Trophoblast cell (in vitro differentiated cells and primary cell): ENCODE measurements around the gene U2AF2.
A peak's percentile ranks its signal among the peaks of the same experiment; 100 is the strongest.

ENCODE experiments used
- DNase-seq, 2 donors: peaks; one replicate each; pipeline ENCODE4 v3.0.0-alpha.2; 2016
- H2AFZ ChIP-seq: 2 replicates; pipeline ENCODE4 v1.6.1; 2013; ENCODE audit warnings: low read length, moderate library complexity, mild to moderate bottlenecking; ENCODE audit not compliant: insufficient read depth, poor library complexity
- H2AK5ac ChIP-seq: 2 replicates; pipeline ENCODE4 v1.6.1; 2013; ENCODE audit warnings: mild to moderate bottlenecking, low read length
- H2BK120ac ChIP-seq: 2 replicates; pipeline ENCODE4 v1.6.1; 2013; ENCODE audit warnings: low read length, mild to moderate bottlenecking, moderate library complexity; ENCODE audit not compliant: insufficient read depth, poor library complexity
- H2BK12ac ChIP-seq: 2 replicates; pipeline ENCODE4 v1.6.1; 2013; ENCODE audit warnings: mild to moderate bottlenecking, low read length, moderate library complexity
- H2BK5ac ChIP-seq: 2 replicates; pipeline ENCODE4 v1.6.1; 2013; ENCODE audit warnings: low read length, low read depth, moderate library complexity, mild to moderate bottlenecking; ENCODE audit not compliant: poor library complexity
- H3K14ac ChIP-seq: 2 replicates; pipeline ENCODE4 v1.6.1; 2013; ENCODE audit warnings: mild to moderate bottlenecking, low read length
- H3K18ac ChIP-seq: 2 replicates; pipeline ENCODE4 v1.6.1; 2013; ENCODE audit warnings: mild to moderate bottlenecking, low read length
- H3K23ac ChIP-seq: 2 replicates; pipeline ENCODE4 v1.6.1; 2013; ENCODE audit warnings: low read length
- H3K27ac ChIP-seq: 2 replicates; pipeline ENCODE4 v1.5.1; 2013; ENCODE audit warnings: low read depth, mild to moderate bottlenecking, inconsistent platforms, low read length, moderate library complexity
- H3K27me3 ChIP-seq: 2 replicates; pipeline ENCODE4 v1.6.1; 2013; ENCODE audit warnings: inconsistent platforms, mild to moderate bottlenecking, low read length, moderate library complexity; ENCODE audit not compliant: insufficient read depth
- H3K36me3 ChIP-seq, 2 experiments: 1 replicate in 1 of 2; 2 replicates in 1 of 2; pipeline ENCODE4 v1.6.1; 2013; ENCODE audit warnings: low read length in 2 of 2, mild to moderate bottlenecking in 2 of 2, moderate library complexity in 1 of 2; ENCODE audit not compliant: insufficient read depth in 2 of 2, control insufficient read depth in 1 of 2
- H3K4ac ChIP-seq: 2 replicates; pipeline ENCODE4 v1.6.1; 2013; ENCODE audit warnings: low read depth, mild to moderate bottlenecking, low read length, moderate library complexity
- H3K4me1 ChIP-seq, 2 experiments: 1 replicate in 1 of 2; 2 replicates in 1 of 2; pipeline ENCODE4 v1.6.1; 2013; ENCODE audit warnings: low read length in 2 of 2, mild to moderate bottlenecking in 2 of 2, moderate library complexity in 1 of 2; ENCODE audit not compliant: insufficient read depth in 2 of 2, control insufficient read depth in 1 of 2
- H3K4me2 ChIP-seq: 2 replicates; pipeline ENCODE4 v1.6.1; 2013; ENCODE audit warnings: inconsistent platforms, mild to moderate bottlenecking, low read length, moderate library complexity
- H3K4me3 ChIP-seq: 2 replicates; pipeline ENCODE4 v1.5.1; 2013; ENCODE audit warnings: mild to moderate bottlenecking, low read depth, low read length, inconsistent platforms
- H3K79me1 ChIP-seq: one replicate; pipeline ENCODE4 v1.6.1; 2013; ENCODE audit warnings: low read length
- H3K79me2 ChIP-seq: 2 replicates; pipeline ENCODE4 v1.6.1; 2013; ENCODE audit warnings: low read length, mild to moderate bottlenecking; ENCODE audit not compliant: control insufficient read depth, insufficient read depth, poor library complexity
- H3K9ac ChIP-seq: 2 replicates; pipeline ENCODE4 v1.6.1; 2013; ENCODE audit warnings: mild to moderate bottlenecking, low read length
- H3K9me3 ChIP-seq: 2 replicates; pipeline ENCODE4 v1.6.1; 2013; ENCODE audit warnings: low read depth, mild to moderate bottlenecking, control low read depth, inconsistent platforms, low read length; ENCODE audit not compliant: insufficient read depth
- H4K12ac ChIP-seq: 2 replicates; pipeline ENCODE4 v1.6.1; 2013; ENCODE audit warnings: low read depth, mild to moderate bottlenecking, low read length, moderate library complexity
- H4K8ac ChIP-seq: 2 replicates; pipeline ENCODE4 v1.6.1; 2013; ENCODE audit warnings: low read depth, mild to moderate bottlenecking, low read length, moderate library complexity
- H4K91ac ChIP-seq: one replicate; pipeline ENCODE4 v1.6.1; 2013; ENCODE audit warnings: low read depth, mild to moderate bottlenecking, low read length, moderate library complexity
- WGBS: extraction: QIAGEN DNeasy Blood & Tissue Kit; methylation state at CpG from one replicate; pipeline ENCODE4 v1.1.7; 2013; ENCODE audit warnings: missing lambda C conversion rate; ENCODE audit not compliant: insufficient read length, insufficient coverage; ENCODE audit errors: extremely low coverage; 5-methylcytosine and 5-hydroxymethylcytosine counted together

The U2AF2 gene

GRCh38 chr19:55651236-55651635 is 3.6 kb upstream of the U2AF2 start:
- Histone ChIP-seq H2BK5ac (no peak overlapping the region), H3K36me3 (peaks cover 18 to 20% of the 10 kb centered on the region in 2 experiments), H3K18ac (no peak overlapping the region), H2AK5ac (no peak overlapping the region), H2BK120ac (no peak overlapping the region), H3K14ac (no peak overlapping the region), H3K79me2 (peaks cover 26% of the 10 kb centered on the region), H3K27me3 (no peaks in the 10 kb centered on the region), H3K4me2 (no peak overlapping the region), H3K27ac (no peak overlapping the region), H3K4me3 (no peak overlapping the region), H3K79me1 (peaks cover 25% of the 10 kb centered on the region), H4K8ac (no peak overlapping the region), H2AFZ (no peak overlapping the region), H4K91ac (no peak overlapping the region), H4K12ac (no peak overlapping the region), H3K9ac (no peak overlapping the region), H3K9me3 (no peaks in the 10 kb centered on the region), H3K23ac (no peak overlapping the region), H3K4ac (no peak overlapping the region), H3K4me1 (peaks cover 0 to 8% of the 10 kb centered on the region in 2 experiments), H2BK12ac (no peak overlapping the region)
- DNase-seq = no peak
- WGBS = no CpG with 5 or more reads among the region's 18 CpGs

DNA sequence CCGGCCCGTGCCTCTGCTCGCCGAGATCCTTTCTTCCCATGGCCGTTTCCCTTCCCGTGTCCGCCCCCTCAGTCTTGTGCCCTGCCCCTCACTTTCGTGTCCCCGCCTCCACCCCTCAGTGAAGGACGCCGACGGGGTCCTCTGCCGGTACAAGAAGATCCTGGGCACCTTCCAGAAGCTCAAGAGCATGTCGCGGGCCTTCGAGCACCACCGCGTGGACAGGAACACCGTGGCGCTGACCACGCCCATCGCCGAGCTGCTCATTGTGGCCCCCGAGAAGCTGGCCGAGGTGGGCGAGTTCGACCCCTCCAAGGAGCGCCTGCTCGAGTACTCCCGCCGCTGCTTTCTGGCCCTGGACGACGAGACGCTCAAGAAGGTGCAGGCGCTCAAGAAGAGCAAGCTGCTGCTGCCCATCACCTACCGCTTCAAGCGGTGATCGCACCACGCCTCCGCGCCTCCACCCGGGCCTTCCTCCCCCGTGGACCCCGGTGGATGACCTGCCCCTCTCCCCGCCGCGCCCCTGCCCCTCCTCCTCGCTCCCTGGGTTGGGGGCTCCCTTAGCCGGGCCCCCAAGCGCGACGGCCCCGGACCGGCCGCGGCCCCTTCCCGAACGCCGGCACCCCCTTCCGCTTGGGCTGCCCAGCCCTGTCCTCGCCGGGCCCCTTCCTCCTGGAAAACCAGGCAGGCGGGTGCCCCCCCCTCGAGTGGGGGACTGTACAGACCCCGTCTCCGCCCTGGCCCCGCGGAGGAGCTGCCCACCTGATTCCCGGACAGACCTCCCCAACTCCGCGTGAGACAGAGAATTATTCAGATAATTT is 2.3 kb upstream of the U2AF2 start:
- no peak overlapping the region for H3K14ac ChIP-seq
- no peak for DNase-seq
- H3K36me3 ChIP-seq = peaks cover 22 to 26% of the 10 kb centered on the region in 2 experiments
- no peak overlapping the region for H2BK12ac ChIP-seq
- no CpG with 5 or more reads among the region's 71 CpGs for WGBS
- peaks cover 3 to 17% of the 10 kb centered on the region in 2 experiments for H3K4me1 ChIP-seq
- H3K23ac ChIP-seq = no peak overlapping the region
- no peak overlapping the region for H3K4ac ChIP-seq
- no peak overlapping the region for H2AK5ac ChIP-seq
- no peak overlapping the region for H4K91ac ChIP-seq
- peak overlapping the region; percentile 37 for H3K4me2 ChIP-seq
- no peak overlapping the region for H4K12ac ChIP-seq
- no peaks in the 10 kb centered on the region for H3K27me3 ChIP-seq
- no peak overlapping the region for H3K9ac ChIP-seq
- no peak overlapping the region for H3K4me3 ChIP-seq
- H3K18ac ChIP-seq = no peak overlapping the region
- no peak overlapping the region for H3K27ac ChIP-seq
- H2AFZ ChIP-seq = no peak overlapping the region
- H4K8ac ChIP-seq = no peak overlapping the region
- no peak overlapping the region for H2BK120ac ChIP-seq
- H2BK5ac ChIP-seq = no peak overlapping the region
- peaks cover 1% of the 10 kb centered on the region for H3K9me3 ChIP-seq
- H3K79me1 ChIP-seq = peaks cover 24% of the 10 kb centered on the region
- peaks cover 37% of the 10 kb centered on the region for H3K79me2 ChIP-seq

- Histone ChIP-seq H3K9ac (peak overlapping the region; percentile 86), H4K8ac (peak overlapping the region; percentile 93), H2AFZ (peak overlapping the region; percentile 14), H3K27ac (peak overlapping the region; percentile 99), H3K4me1 (peaks cover 3 to 12% of the 10 kb centered on the region in 2 experiments), H3K27me3 (no peaks in the 10 kb centered on the region), H3K79me2 (peaks cover 38% of the 10 kb centered on the region), H3K4me3 (peak overlapping the region; percentile 85), H3K4ac (no peak overlapping the region), H2BK5ac (peak overlapping the region; percentile 53), H2BK12ac (no peak overlapping the region), H4K91ac (peak overlapping the region; percentile 64), H3K18ac (peak overlapping the region; percentile 41), H4K12ac (peak overlapping the region; percentile 79), H2AK5ac (no peak overlapping the region), H3K4me2 (peak overlapping the region; percentile 80), H3K36me3 (peaks cover 29 to 34% of the 10 kb centered on the region in 2 experiments), H2BK120ac (peak overlapping the region; percentile 62), H3K79me1 (peaks cover 15% of the 10 kb centered on the region), H3K9me3 (peaks cover 1% of the 10 kb centered on the region), H3K23ac (no peak overlapping the region), H3K14ac (peak overlapping the region; percentile 57)
- WGBS = no CpG with 5 or more reads among the region's 57 CpGs
- peak; percentile 100 for DNase-seq
Observed at GRCh38 chr19:55653651-55654322, 1.0 kb upstream of the U2AF2 start.

- Histone ChIP-seq H3K27me3 (no peaks in the 10 kb centered on the region), H2AFZ (peak overlapping the region; percentile 90), H3K9me3 (peaks cover 1% of the 10 kb centered on the region), H4K8ac (peak overlapping the region; percentile 96), H3K23ac (no peak overlapping the region), H3K4me3 (peak overlapping the region; percentile 85), H2AK5ac (peak overlapping the region; percentile 81), H2BK5ac (peak overlapping the region; percentile 98), H3K18ac (peak overlapping the region; percentile 99), H2BK120ac (peak overlapping the region; percentile 98), H3K79me2 (peaks cover 44% of the 10 kb centered on the region), H3K4me1 (peaks cover 3 to 10% of the 10 kb centered on the region in 2 experiments), H4K12ac (peak overlapping the region; percentile 95), H3K14ac (peak overlapping the region; percentile 99), H3K9ac (peak overlapping the region; percentile 98), H3K36me3 (peaks cover 34 to 38% of the 10 kb centered on the region in 2 experiments), H4K91ac (peak overlapping the region; percentile 96), H3K27ac (peak overlapping the region; percentile 99), H2BK12ac (no peak overlapping the region), H3K4me2 (peak overlapping the region; percentile 80), H3K79me1 (peaks cover 15% of the 10 kb centered on the region), H3K4ac (peak overlapping the region; percentile 94)
- WGBS = no CpG with 5 or more reads among the region's 52 CpGs
- DNase-seq = peak; percentile 100
Observed at GRCh38 chr19:55654323-55654867, 440 bp upstream of the U2AF2 start.
